Measurements from ENCODE around the gene HES5.

- TF ChIP-seq JUND (IDR thresholded peaks at IDR 0.05) (no peak), TCF12 (IDR thresholded peaks at IDR 0.05) (no peak), CTCF (IDR thresholded peaks at IDR 0.05) (no peak), ELF1 (IDR thresholded peaks at IDR 0.05) (no peak), POLR2AphosphoS5 (IDR thresholded peaks at IDR 0.05; ENCODE audit: low read depth, low read length) (no peak), YY1 (IDR thresholded peaks at IDR 0.05; ENCODE audit: low read depth) (no peak), EP300 (IDR thresholded peaks at IDR 0.05; ENCODE audit: borderline replicate concordance in 1 of 2, low read depth in 1 of 2, low read length in 1 of 2) (no peak), EZH2phosphoT487 (IDR thresholded peaks at IDR 0.05; ENCODE audit: borderline replicate concordance, low read depth) (no peak)
These were observed 7.7 kb upstream of the HES5 start for GRCh38 chr1:2537784-2538115.

All from SK-N-SH (cell line).